Cortex of kidney (tissue), 1 donor: ENCODE results near the gene COL16A1.

Experiments
- DNase-seq: peaks from one replicate; lab custom pipeline; 2025; lab: John Stamatoyannopoulos, UW

The COL16A1 gene

GRCh38 chr1:31706384-31707058 is 2.7 kb upstream of the COL16A1 start:
- no peak for DNase-seq

GRCh38 chr1:31705080-31705866 is 1.5 kb upstream of the COL16A1 start:
- no peak for DNase-seq

- no peak for DNase-seq
Measured at GRCh38 chr1:31704271-31705079, 658 bp upstream of the COL16A1 start.

GRCh38 chr1:31702836-31703404 is 897 bp downstream of the COL16A1 start:
- DNase-seq, result no peak

GRCh38 chr1:31701091-31701736 is 2.6 kb downstream of the COL16A1 start:
- DNase-seq, result no peak

- no peak for DNase-seq
Measured at GRCh38 chr1:31700468-31701090, 3.2 kb downstream of the COL16A1 start.

- DNase-seq, result no peak
Measured at GRCh38 chr1:31699341-31699891, 4.4 kb downstream of the COL16A1 start.

GRCh38 chr1:31697369-31697984 is 6.3 kb downstream of the COL16A1 start:
- no peak for DNase-seq

- DNase-seq, result no peak
Measured at GRCh38 chr1:31696242-31696641, 7.6 kb downstream of the COL16A1 start.

GRCh38 chr1:31695327-31695726 is 8.5 kb downstream of the COL16A1 start:
- no peak for DNase-seq

- no peak for DNase-seq
Measured at GRCh38 chr1:31694964-31695313, 8.9 kb downstream of the COL16A1 start.

- DNase-seq, result no peak
Measured at GRCh38 chr1:31694069-31694963, 9.5 kb downstream of the COL16A1 start.

GRCh38 chr1:31693231-31693630 is 10.6 kb downstream of the COL16A1 start:
- no peak for DNase-seq

GRCh38 chr1:31691951-31692350 is 11.9 kb downstream of the COL16A1 start:
- no peak for DNase-seq

GRCh38 chr1:31691446-31691845 is 12.4 kb downstream of the COL16A1 start:
- DNase-seq, result no peak

GRCh38 chr1:31690921-31691320 is 12.9 kb downstream of the COL16A1 start:
- DNase-seq, result no peak

GRCh38 chr1:31689854-31690253 is 14.0 kb downstream of the COL16A1 start:
- DNase-seq, result no peak

GRCh38 chr1:31689379-31689778 is 14.4 kb downstream of the COL16A1 start:
- DNase-seq, result no peak

GRCh38 chr1:31688233-31688918 is 15.4 kb downstream of the COL16A1 start:
- DNase-seq, result no peak
